Measurements from ENCODE around the gene FHOD3.

- TF ChIP-seq CTCF (IDR thresholded peaks at IDR 0.05; ENCODE audit: low read depth, low read length) (no peak), POLR2A (IDR thresholded peaks at IDR 0.05; ENCODE audit: extremely low read depth, insufficient read length) (no peak), MYC (IDR thresholded peaks at IDR 0.05; ENCODE audit: low read depth, low read length) (no peak)
Measured at GRCh38 chr18:36593001-36593400, 295.5 kb downstream of the FHOD3 start.
